Gastroesophageal sphincter (tissue), 4 donors: ENCODE data around the gene TAB2. TPM values are rescaled to one million over a fixed set of nuclear protein-coding genes. Genes with fewer than 3 reads are reported as not detected.

ENCODE experiments used
- ATAC-seq: fragments of 150-250 bp; one replicate; pipeline ENCODE4 v1.9.1; 2016; ENCODE audit warnings: mild to moderate bottlenecking, moderate library complexity
- H3K27ac ChIP-seq, 4 donors: fragments of 200-600 bp; sonication (generic) in 3 of 4; 1 replicate in 3 of 4; 2 replicates in 1 of 4; pipeline ENCODE4 v1.5.1; 2016 to 2019
- H3K27me3 ChIP-seq: fragments of 200-600 bp; sonication (generic); one replicate; pipeline ENCODE4 v1.5.1; 2019
- H3K36me3 ChIP-seq, 2 donors: fragments of 200-600 bp; sonication (generic); one replicate each; pipeline ENCODE4 v1.5.1; 2019; ENCODE audit warnings: control low read depth in 1 of 2
- H3K4me1 ChIP-seq, 3 donors: fragments of 200-600 bp; sonication (generic); 1 replicate in 2 of 3; 2 replicates in 1 of 3; pipeline ENCODE4 v1.5.1; 2016 to 2019; ENCODE audit warnings: control low read depth in 2 of 3
- H3K4me3 ChIP-seq, 2 donors: fragments of 200-600 bp; sonication (generic); one replicate each; pipeline ENCODE4 v1.5.1; 2019; ENCODE audit warnings: mild to moderate bottlenecking in 1 of 2, moderate library complexity in 1 of 2
- H3K9me3 ChIP-seq, 3 donors: fragments of 200-600 bp; sonication (generic); one replicate each; pipeline ENCODE4 v1.5.1; 2017 to 2019; ENCODE audit warnings: control low read depth in 2 of 3
- CTCF ChIP-seq, 4 experiments: fragments of 200-600 bp in 2 of 4; fragments of 450-650 bp in 2 of 4; sonication (generic) in 1 of 4; IDR thresholded peaks; one replicate each; pipeline ENCODE4 v1.5.1; 2017 to 2019; ENCODE audit warnings: antibody characterized with exemption in 4 of 4, mild to moderate bottlenecking in 2 of 4, moderate library complexity in 2 of 4
- EP300 ChIP-seq: sonication (generic); formaldehyde crosslinking; IDR thresholded peaks from one replicate; pipeline ENCODE4 v1.6.1; 2017; ENCODE audit warnings: antibody characterized with exemption, mild to moderate bottlenecking
- POLR2A ChIP-seq, 2 donors: fragments of 450-650 bp; IDR thresholded peaks; one replicate each; pipeline ENCODE4 v1.6.1; 2017; ENCODE audit warnings: antibody characterized with exemption in 2 of 2, mild to moderate bottlenecking in 2 of 2, moderate library complexity in 1 of 2
- POLR2AphosphoS5 ChIP-seq: sonication (generic); formaldehyde crosslinking; IDR thresholded peaks from one replicate; pipeline ENCODE4 v1.6.1; 2017; ENCODE audit warnings: antibody characterized with exemption
- whole genome bisulfite sequencing, 2 donors: methylation state at CpG; one replicate each; pipeline ENCODE4 v1.1.5; 2018; ENCODE audit warnings: low coverage in 1 of 2; 5-methylcytosine and 5-hydroxymethylcytosine counted together
- total RNA-seq, 4 donors: library from RNA; depleted of rRNA; stranded (reverse); fragments of >200 nt; gene quantifications; one replicate each; pipeline ENCODE4 v1.1.0, GENCODE V29; 2016

Gene TAB2
- total RNA-seq, 4 donors from 2014 or later = 69.5 to 111 (median 97.0) TPM

DNA sequence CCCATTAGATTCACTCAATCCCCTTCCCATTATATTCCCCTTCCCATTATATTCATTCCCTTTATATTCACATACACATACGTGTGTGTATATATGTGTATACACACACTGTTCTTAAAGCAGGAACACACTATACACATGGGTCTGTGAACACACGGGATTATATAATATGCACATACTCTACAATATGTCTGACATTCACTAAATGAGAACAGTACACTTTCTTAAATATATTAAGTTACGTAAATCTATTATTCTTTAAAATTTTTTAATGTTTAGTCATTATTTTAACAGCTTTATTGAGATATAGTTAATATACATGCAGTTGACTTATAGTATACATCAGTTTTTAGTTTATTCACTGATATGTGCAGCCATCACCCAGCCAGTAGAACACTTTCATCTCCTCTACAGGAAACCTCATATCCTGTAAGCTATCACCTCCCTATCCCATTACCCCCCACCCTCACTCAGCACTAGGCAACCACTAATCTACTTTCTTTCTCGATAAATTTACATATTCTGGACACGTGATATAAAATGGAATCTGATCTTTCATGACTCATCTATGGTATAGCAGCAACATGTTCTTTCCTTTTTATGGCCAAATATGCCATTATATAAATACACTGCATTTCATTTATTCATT, 68.6 kb downstream of the TAB2 start:
- 85 to 92% methylated on average over 5 of the region's 5 CpGs for WGBS, 2 donors
- Histone ChIP-seq H3K9me3 (no peaks in the 10 kb centered on the region), H3K36me3 (peaks cover 0 to 24% of the 10 kb centered on the region in 2 donors), H3K4me3 (no peak overlapping the region), H3K4me1 (peaks cover 0 to 33% (median 2%) of the 10 kb centered on the region in 3 donors), H3K27me3 (no peaks in the 10 kb centered on the region), H3K27ac (no peak overlapping the region)
- no peak for TF ChIP-seq POLR2AphosphoS5
- ATAC-seq = no peak

DNA sequence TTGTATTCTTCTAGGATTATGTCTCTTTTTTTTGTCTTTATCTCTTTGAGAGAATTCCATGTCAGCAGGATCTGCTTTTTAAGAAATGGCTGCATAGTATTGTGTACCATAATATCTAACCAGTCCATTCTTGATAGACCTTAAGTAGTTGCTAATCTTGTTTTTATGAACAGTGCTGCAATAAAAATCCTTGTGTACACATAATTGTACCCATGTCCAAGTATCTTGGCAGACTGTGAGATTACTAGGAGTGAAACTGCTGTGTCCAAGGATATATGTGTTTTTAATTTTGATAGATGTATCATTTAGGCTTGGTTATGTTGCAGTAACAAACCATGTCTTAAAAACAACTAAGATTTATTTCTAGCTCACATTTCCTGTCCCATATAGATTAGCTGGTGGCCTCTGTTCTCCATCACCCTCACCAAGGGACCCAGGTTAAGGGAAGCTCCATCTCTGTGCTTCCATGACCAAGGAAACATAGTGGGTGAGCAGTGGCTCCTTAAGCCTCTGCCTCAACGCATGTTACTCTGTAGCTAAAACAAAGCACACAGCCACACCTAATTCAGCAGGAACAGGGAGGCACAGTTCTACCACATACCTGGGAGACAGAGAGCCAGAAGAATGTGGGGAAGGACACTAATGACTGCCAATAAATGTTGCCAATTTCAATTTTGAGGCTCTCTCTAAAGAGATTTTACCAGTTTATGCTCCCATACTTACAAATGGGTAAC, 70.4 kb downstream of the TAB2 start:
- no peak overlapping the region for H3K27ac ChIP-seq
- TF ChIP-seq POLR2AphosphoS5 = no peak
- TF ChIP-seq POLR2A (IDR thresholded peaks at IDR 0.05) = no peak
- TF ChIP-seq CTCF (IDR thresholded peaks at IDR 0.05) = no peak
- no peak for TF ChIP-seq EP300
- no peak for ATAC-seq
- H3K4me1 ChIP-seq = peaks cover 0 to 33% (median 2%) of the 10 kb centered on the region in 3 donors
- peaks cover 0 to 18% of the 10 kb centered on the region in 2 donors for H3K36me3 ChIP-seq
- no peaks in the 10 kb centered on the region for H3K27me3 ChIP-seq
- no peak overlapping the region for H3K4me3 ChIP-seq
- H3K9me3 ChIP-seq = no peaks in the 10 kb centered on the region
- WGBS, 2 donors = 50 to 60% methylated on average over 1 of the region's 1 CpG

GRCh38 chr6:149389509-149390297, 72.2 kb downstream of the TAB2 start:
- H3K4me3 ChIP-seq = no peak overlapping the region
- peaks cover 0 to 8% of the 10 kb centered on the region in 2 donors for H3K36me3 ChIP-seq
- H3K27ac ChIP-seq = no peak overlapping the region
- no peaks in the 10 kb centered on the region for H3K9me3 ChIP-seq
- TF ChIP-seq POLR2A (IDR thresholded peaks at IDR 0.05) (no peak), CTCF (IDR thresholded peaks at IDR 0.05) (no peak), POLR2AphosphoS5 (no peak), EP300 (no peak)
- 89% methylated on average over 2 to 3 of the region's 3 CpGs for WGBS, 2 donors
- peaks cover 0 to 27% (median 2%) of the 10 kb centered on the region in 3 donors for H3K4me1 ChIP-seq
- no peak for ATAC-seq
- no peaks in the 10 kb centered on the region for H3K27me3 ChIP-seq

- WGBS, 2 donors = 87 to 100% methylated on average over 1 to 5 of the region's 6 CpGs
- no peaks in the 10 kb centered on the region for H3K9me3 ChIP-seq
- ATAC-seq = no peak
- no peak overlapping the region for H3K27ac ChIP-seq
- H3K4me1 ChIP-seq = peaks cover 0 to 12% (median 2%) of the 10 kb centered on the region in 3 donors
- no peaks in the 10 kb centered on the region for H3K27me3 ChIP-seq
- TF ChIP-seq POLR2AphosphoS5 = no peak
- no peak for TF ChIP-seq EP300
- TF ChIP-seq POLR2A (IDR thresholded peaks at IDR 0.05) = no peak
- TF ChIP-seq CTCF (IDR thresholded peaks at IDR 0.05) = no peak
- no peak overlapping the region for H3K4me3 ChIP-seq
- H3K36me3 ChIP-seq = peaks cover 0 to 8% of the 10 kb centered on the region in 2 donors
Measured at GRCh38 chr6:149392093-149392492, 74.6 kb downstream of the TAB2 start.

GRCh38 chr6:149392535-149392934, 75.0 kb downstream of the TAB2 start:
- ATAC-seq = no peak
- no peak for TF ChIP-seq EP300
- TF ChIP-seq POLR2AphosphoS5 = no peak
- no peak for TF ChIP-seq POLR2A (IDR thresholded peaks at IDR 0.05)
- no peak for TF ChIP-seq CTCF (IDR thresholded peaks at IDR 0.05)
- no peak overlapping the region for H3K4me3 ChIP-seq
- H3K36me3 ChIP-seq = peaks cover 0 to 10% of the 10 kb centered on the region in 2 donors
- H3K4me1 ChIP-seq = peaks cover 0 to 9% (median 2%) of the 10 kb centered on the region in 3 donors
- no peak overlapping the region for H3K27ac ChIP-seq
- H3K27me3 ChIP-seq = no peaks in the 10 kb centered on the region
- no peaks in the 10 kb centered on the region for H3K9me3 ChIP-seq
